ENCODE data around the gene TWSG1.
"Not testable (repeated sequence)": the region's sequence is repeated elsewhere in the genome, so short reads cannot be mapped to it uniquely, and the experiment has no call there.

The TWSG1 gene

GRCh38 chr18:9428862-9429661 lies 94.5 kb downstream of the TWSG1 start:
- DNase-seq, result no peak

- DNase-seq, result no peak
Measured at GRCh38 chr18:9429662-9429993, 95.1 kb downstream of the TWSG1 start.

DNA sequence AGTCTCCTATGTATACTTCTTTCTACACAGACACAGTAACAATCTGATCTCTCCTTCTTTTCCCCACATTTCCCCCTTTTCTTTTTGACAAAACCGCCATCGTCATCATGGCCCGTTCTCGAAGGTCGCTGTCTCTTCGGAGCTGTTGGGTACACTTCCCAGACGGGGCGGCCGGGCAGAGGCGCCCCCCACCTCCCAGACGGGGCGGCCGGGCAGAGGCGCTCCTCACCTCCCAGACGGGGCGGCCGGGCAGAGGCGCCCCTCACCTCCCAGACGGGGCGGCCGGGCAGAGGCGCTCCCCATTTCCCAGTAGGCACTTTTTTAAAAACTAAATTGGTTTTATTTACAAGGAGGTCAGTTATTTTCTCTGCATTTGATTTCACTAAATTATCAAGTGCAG lies 95.7 kb downstream of the TWSG1 start:
- not testable (repeated sequence) for DNase-seq

GRCh38 chr18:9431296-9431695 lies 96.7 kb downstream of the TWSG1 start:
- no peak for DNase-seq

DNA sequence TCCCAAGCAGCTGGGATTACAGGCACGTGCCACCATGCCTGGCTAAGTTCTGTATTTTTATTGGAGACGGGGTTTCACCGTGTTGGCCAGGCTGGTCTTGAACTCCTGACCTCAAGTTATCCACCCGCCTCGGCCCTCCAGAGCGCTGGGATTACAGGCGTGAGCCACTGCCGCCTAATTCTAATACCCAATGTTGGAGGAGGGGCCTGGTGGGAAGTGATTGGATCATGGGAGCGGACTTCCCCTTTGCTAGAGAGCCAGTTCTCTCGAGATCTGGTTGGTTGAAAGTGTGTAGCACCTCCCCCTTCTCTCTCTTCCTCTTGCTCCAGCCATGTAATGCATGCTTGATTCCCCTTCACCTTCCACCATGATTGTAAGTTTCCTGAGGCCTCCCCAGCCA lies 98.5 kb downstream of the TWSG1 start:
- not testable (repeated sequence) for DNase-seq

GRCh38 chr18:9433671-9434121 lies 99.1 kb downstream of the TWSG1 start:
- DNase-seq, result no peak

GRCh38 chr18:9434122-9434701 lies 99.6 kb downstream of the TWSG1 start:
- no peak for DNase-seq

GRCh38 chr18:9435041-9435440 lies 100.5 kb downstream of the TWSG1 start:
- no peak for DNase-seq

- DNase-seq, result no peak
Measured at GRCh38 chr18:9436206-9436929, 101.8 kb downstream of the TWSG1 start.

DNA sequence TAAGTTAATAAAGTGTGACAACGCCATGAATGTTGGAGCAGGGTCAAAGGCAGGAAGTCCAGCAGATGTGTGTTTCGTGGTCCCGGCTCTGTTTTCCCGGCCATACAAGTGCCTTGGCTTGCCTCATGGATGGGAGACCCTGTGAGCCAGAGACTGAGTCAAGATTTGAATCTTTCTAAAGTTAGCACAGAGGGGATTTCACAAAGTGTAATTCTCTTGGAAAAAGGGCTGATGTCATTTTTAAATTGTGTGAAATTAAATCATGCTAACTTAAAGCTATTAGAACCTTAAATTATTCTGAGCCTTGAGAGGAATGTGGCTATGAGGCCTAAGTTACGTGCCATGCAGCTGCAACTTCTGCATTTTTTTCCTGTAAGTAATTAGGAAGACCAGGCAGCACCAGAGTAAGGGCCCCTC lies 102.5 kb downstream of the TWSG1 start:
- no peak for DNase-seq

GRCh38 chr18:9437672-9438071 lies 103.1 kb downstream of the TWSG1 start:
- DNase-seq, result no peak

- no peak for DNase-seq
Measured at GRCh38 chr18:9441061-9441460, 106.5 kb downstream of the TWSG1 start.

GRCh38 chr18:9444549-9444948 lies 110.0 kb downstream of the TWSG1 start:
- no peak for DNase-seq

GRCh38 chr18:9446839-9447238 lies 112.3 kb downstream of the TWSG1 start:
- no peak for DNase-seq

- DNase-seq, result no peak
Measured at GRCh38 chr18:9447334-9447733, 112.8 kb downstream of the TWSG1 start.

- no peak for DNase-seq
Measured at GRCh38 chr18:9449600-9450414, 115.2 kb downstream of the TWSG1 start.

GRCh38 chr18:9450920-9451319 lies 116.3 kb downstream of the TWSG1 start:
- DNase-seq, result not testable (repeated sequence)
